Progenitor cell of endocrine pancreas (in vitro differentiated cells): ENCODE measurements around the gene MTCL1. TPM values are rescaled to one million over a fixed set of nuclear protein-coding genes. Genes with fewer than 3 reads are reported as not detected.

Experiments
- DNase-seq: peaks from one replicate; pipeline ENCODE4 v3.0.0; 2021; ENCODE audit warnings: low spot score; ENCODE audit not compliant: unreplicated experiment
- H3K27ac Mint-ChIP-seq: 2 replicates; pipeline ENCODE4 v1.8.0; 2021; ENCODE audit warnings: mild to moderate bottlenecking, moderate library complexity, mixed read lengths
- H3K27me3 Mint-ChIP-seq: 2 replicates; pipeline ENCODE4 v1.8.0; 2021; ENCODE audit warnings: mixed read lengths
- H3K36me3 Mint-ChIP-seq: 2 replicates; pipeline ENCODE4 v1.8.0; 2022; ENCODE audit warnings: mixed read lengths; ENCODE audit not compliant: insufficient read depth
- H3K4me1 Mint-ChIP-seq: 2 replicates; pipeline ENCODE4 v1.8.0; 2021; ENCODE audit warnings: low read depth, mixed read lengths
- H3K4me3 Mint-ChIP-seq: 2 replicates; pipeline ENCODE4 v1.8.0; 2021; ENCODE audit warnings: low read depth, mild to moderate bottlenecking, moderate library complexity, mixed read lengths
- H3K9me3 Mint-ChIP-seq: 2 replicates; pipeline ENCODE4 v1.8.0; 2021; ENCODE audit warnings: low read depth, mixed read lengths
- CTCF ChIP-seq: fragments of 200-600 bp; sonication (generic); IDR thresholded peaks from one replicate; pipeline ENCODE4 v1.5.0; 2021; ENCODE audit warnings: antibody characterized with exemption, mild to moderate bottlenecking; ENCODE audit not compliant: unreplicated experiment
- total RNA-seq: library from RNA; stranded (reverse); gene quantifications from 2 replicates; pipeline ENCODE4 v1.2.1, GENCODE V29; 2021

MTCL1 gene
- total RNA-seq, 1 donor from 2014 or later, result 81.5 TPM

GRCh38 chr18:8841781-8842485 lies 136.6 kb downstream of the MTCL1 start:
- H3K27ac Mint-ChIP-seq, result no peak overlapping the region
- H3K9me3 Mint-ChIP-seq, result peaks cover 6% of the 10 kb centered on the region
- no peak for TF ChIP-seq CTCF
- no peaks in the 10 kb centered on the region for H3K4me1 Mint-ChIP-seq
- no peak for DNase-seq
- H3K4me3 Mint-ChIP-seq, result no peak overlapping the region
- H3K27me3 Mint-ChIP-seq, result peaks cover 4% of the 10 kb centered on the region
- H3K36me3 Mint-ChIP-seq, result no peaks in the 10 kb centered on the region

GRCh38 chr18:8842506-8842905 lies 137.2 kb downstream of the MTCL1 start:
- H3K27me3 Mint-ChIP-seq, result peaks cover 9% of the 10 kb centered on the region
- no peaks in the 10 kb centered on the region for H3K4me1 Mint-ChIP-seq
- H3K4me3 Mint-ChIP-seq, result no peak overlapping the region
- H3K36me3 Mint-ChIP-seq, result no peaks in the 10 kb centered on the region
- no peak for TF ChIP-seq CTCF
- DNase-seq, result no peak
- H3K9me3 Mint-ChIP-seq, result peaks cover under 1% of the 10 kb centered on the region
- H3K27ac Mint-ChIP-seq, result no peak overlapping the region

- Mint-ChIP-seq H3K27ac (no peak overlapping the region), H3K4me1 (no peaks in the 10 kb centered on the region), H3K27me3 (peaks cover 9% of the 10 kb centered on the region), H3K4me3 (no peak overlapping the region), H3K9me3 (no peaks in the 10 kb centered on the region), H3K36me3 (no peaks in the 10 kb centered on the region)
- no peak for TF ChIP-seq CTCF
- no peak for DNase-seq
These were observed 137.6 kb downstream of the MTCL1 start for GRCh38 chr18:8843005-8843404.

GRCh38 chr18:8844721-8845148 lies 139.4 kb downstream of the MTCL1 start:
- no peak for DNase-seq
- H3K27ac Mint-ChIP-seq, result no peak overlapping the region
- no peak for TF ChIP-seq CTCF
- peaks cover 11% of the 10 kb centered on the region for H3K27me3 Mint-ChIP-seq
- H3K4me3 Mint-ChIP-seq, result no peak overlapping the region
- no peaks in the 10 kb centered on the region for H3K36me3 Mint-ChIP-seq
- H3K4me1 Mint-ChIP-seq, result no peaks in the 10 kb centered on the region
- H3K9me3 Mint-ChIP-seq, result no peaks in the 10 kb centered on the region

- DNase-seq, result no peak
- H3K36me3 Mint-ChIP-seq, result no peaks in the 10 kb centered on the region
- no peaks in the 10 kb centered on the region for H3K4me1 Mint-ChIP-seq
- H3K9me3 Mint-ChIP-seq, result no peaks in the 10 kb centered on the region
- H3K27me3 Mint-ChIP-seq, result peaks cover 11% of the 10 kb centered on the region
- no peak overlapping the region for H3K27ac Mint-ChIP-seq
- no peak for TF ChIP-seq CTCF
- H3K4me3 Mint-ChIP-seq, result no peak overlapping the region
These were observed 140.2 kb downstream of the MTCL1 start for GRCh38 chr18:8845506-8845905.
